Peyer's patch (tissue), 4 donors: Measurements from ENCODE around the gene RDH13.
"Not testable (repeated sequence)": the region's sequence is repeated elsewhere in the genome, so short reads cannot be mapped to it uniquely, and the experiment has no call there.

Experiments used
- POLR2A ChIP-seq, 2 donors: fragments of 450-650 bp; IDR thresholded peaks; one replicate each; pipeline ENCODE4 v1.5.1; 2017; ENCODE audit warnings: antibody characterized with exemption in 2 of 2, mild to moderate bottlenecking in 2 of 2, moderate library complexity in 2 of 2
- TF ChIP-seq, protein P1 (sequence below), 6 experiments: fragments of 450-650 bp in 4 of 6; fragments of 200-600 bp in 2 of 6; sonication (generic) in 1 of 6; IDR thresholded peaks; one replicate each; pipeline ENCODE4 v1.5.1; 2017 to 2019; ENCODE audit warnings: antibody characterized with exemption in 6 of 6, mild to moderate bottlenecking in 3 of 6, moderate library complexity in 1 of 6

DNA sequence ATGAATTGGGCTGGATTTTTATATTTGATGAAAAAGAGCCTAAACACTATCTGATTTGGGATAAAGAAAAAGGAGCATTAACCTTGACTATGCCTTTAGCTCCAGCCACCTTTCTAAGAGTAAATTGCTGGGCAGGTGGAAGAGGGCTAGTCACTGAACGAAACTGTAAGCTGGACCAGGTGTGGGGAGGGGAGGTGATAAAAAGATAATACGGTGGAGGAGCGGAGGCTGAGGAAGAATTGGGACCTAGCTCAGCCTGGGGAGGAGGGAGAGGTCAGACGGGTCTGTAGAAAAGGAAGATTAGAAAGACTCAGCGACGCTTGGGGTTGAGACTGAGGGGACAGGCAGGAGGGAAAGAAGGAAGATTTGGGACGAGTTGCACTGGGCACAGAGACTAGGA lies 52.4 kb downstream of the RDH13 start:
- TF ChIP-seq, protein P1, sequence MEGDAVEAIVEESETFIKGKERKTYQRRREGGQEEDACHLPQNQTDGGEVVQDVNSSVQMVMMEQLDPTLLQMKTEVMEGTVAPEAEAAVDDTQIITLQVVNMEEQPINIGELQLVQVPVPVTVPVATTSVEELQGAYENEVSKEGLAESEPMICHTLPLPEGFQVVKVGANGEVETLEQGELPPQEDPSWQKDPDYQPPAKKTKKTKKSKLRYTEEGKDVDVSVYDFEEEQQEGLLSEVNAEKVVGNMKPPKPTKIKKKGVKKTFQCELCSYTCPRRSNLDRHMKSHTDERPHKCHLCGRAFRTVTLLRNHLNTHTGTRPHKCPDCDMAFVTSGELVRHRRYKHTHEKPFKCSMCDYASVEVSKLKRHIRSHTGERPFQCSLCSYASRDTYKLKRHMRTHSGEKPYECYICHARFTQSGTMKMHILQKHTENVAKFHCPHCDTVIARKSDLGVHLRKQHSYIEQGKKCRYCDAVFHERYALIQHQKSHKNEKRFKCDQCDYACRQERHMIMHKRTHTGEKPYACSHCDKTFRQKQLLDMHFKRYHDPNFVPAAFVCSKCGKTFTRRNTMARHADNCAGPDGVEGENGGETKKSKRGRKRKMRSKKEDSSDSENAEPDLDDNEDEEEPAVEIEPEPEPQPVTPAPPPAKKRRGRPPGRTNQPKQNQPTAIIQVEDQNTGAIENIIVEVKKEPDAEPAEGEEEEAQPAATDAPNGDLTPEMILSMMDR (IDR thresholded peaks at IDR 0.05), result not testable (repeated sequence)
- not testable (repeated sequence) for TF ChIP-seq POLR2A (IDR thresholded peaks at IDR 0.05)
